22Rv1 (cell line): ENCODE measurements around the gene PARD3.

ENCODE experiments used
- ZFX ChIP-seq: fragments of 450-650 bp; IDR thresholded peaks from 2 replicates; pipeline ENCODE4 v1.6.1; 2017; ENCODE audit warnings: antibody characterized with exemption, borderline replicate concordance
- TF ChIP-seq, protein P1 (sequence below): fragments of 450-650 bp; IDR thresholded peaks from 2 replicates; pipeline ENCODE4 v1.5.1; 2017; ENCODE audit warnings: mild to moderate bottlenecking

DNA sequence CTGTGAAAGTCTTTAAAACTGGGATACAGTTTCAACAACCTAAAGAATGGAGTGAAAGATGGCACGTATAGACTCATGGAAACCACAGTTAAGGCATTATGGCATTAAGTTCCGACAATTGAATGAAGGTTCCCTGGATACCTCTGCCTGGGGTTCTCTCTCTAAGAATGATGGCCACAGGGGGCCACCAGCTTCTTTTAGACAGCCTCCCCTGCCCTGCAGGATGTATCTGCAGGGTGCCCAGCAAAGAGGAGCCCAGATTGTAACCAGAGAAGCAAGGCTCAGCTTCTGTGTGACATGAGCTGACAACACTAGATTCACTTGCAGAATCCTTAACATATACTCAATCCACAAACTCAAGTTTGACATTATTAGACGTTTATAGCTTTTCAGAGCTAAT lies 645.4 kb downstream of the PARD3 start:
- TF ChIP-seq, protein P1, sequence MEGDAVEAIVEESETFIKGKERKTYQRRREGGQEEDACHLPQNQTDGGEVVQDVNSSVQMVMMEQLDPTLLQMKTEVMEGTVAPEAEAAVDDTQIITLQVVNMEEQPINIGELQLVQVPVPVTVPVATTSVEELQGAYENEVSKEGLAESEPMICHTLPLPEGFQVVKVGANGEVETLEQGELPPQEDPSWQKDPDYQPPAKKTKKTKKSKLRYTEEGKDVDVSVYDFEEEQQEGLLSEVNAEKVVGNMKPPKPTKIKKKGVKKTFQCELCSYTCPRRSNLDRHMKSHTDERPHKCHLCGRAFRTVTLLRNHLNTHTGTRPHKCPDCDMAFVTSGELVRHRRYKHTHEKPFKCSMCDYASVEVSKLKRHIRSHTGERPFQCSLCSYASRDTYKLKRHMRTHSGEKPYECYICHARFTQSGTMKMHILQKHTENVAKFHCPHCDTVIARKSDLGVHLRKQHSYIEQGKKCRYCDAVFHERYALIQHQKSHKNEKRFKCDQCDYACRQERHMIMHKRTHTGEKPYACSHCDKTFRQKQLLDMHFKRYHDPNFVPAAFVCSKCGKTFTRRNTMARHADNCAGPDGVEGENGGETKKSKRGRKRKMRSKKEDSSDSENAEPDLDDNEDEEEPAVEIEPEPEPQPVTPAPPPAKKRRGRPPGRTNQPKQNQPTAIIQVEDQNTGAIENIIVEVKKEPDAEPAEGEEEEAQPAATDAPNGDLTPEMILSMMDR, result no peak
- TF ChIP-seq ZFX, result no peak
